GM21737 (cell line): Measurements from ENCODE around the gene TBC1D7.

Experiments used
- ATAC-seq: cut with Tn5 transposase; IDR thresholded peaks from one replicate; pipeline ENCODE4 v1.9.1; 2021; ENCODE audit warnings: mild to moderate bottlenecking, moderate library complexity; ENCODE audit not compliant: unreplicated experiment

The TBC1D7 gene

DNA sequence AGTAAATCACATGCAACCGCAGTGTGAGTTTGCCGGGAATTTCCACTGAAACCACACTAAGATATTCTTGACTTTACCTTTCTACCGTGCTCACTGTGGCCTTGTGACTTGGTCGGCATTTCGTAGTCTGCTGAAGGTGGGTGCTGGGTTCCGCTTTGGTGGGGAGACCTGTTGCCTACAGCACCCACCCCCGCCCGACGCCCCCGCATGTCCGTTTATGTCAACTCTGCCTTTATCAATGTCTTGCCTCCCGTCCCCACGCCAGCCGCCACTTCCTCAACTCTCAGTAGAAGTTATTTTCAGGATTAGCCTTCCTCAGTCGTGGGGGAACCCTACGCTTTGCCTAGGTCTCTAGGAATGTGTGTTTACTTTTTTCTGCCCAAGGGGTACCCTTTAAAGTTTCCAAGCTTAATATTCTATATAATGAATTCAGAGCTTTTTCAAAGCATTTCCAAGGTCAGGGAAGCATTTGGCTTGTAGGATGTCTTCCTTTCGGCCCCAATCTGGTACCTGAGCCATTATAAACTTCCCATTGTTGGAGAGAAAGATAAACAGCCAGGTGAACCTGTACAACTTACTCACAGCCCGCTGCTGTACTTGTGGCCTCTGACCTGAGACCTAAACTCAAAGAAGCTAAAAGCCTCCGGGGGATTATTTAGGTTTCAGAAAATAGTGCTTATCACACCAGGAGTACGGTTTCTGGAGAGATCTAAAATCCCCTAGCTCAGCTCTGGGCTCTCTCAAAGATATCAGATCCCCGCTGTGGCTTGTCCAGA is 54.2 kb downstream of the TBC1D7 start:
- ATAC-seq, result no peak

DNA sequence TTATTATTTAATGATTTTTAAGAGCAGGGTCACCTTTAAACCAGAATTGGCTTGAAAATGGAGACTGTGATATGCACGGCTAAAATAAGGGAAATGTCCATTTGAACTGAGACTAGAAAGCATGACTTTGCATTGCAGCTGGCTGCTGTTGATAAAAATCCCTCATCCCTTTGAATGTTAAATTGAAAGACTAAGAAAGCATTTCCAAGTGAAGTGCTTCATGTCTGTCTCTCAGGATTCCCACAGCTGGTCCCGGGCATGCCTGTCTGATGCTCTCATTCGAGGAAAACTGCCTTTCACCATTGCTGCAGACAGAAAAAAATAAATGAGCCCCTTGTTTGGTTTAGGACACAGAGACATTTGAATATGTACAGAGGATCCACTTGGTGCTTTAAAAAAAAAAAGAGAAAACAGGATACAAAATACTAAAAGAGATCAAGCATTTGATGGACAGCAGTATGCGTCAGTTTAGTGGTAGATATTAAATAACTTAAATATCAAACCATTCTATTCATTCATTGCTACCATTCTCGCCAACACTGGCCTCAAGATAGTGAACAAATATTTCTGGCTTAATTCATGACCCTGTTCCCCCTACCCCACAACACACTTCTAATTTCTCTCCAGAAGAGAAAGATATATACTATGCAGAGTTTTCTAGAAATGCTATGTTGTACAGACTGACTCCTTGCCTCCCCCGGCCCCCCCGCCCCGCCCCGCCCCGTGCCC is 55.0 kb downstream of the TBC1D7 start:
- ATAC-seq, result no peak

DNA sequence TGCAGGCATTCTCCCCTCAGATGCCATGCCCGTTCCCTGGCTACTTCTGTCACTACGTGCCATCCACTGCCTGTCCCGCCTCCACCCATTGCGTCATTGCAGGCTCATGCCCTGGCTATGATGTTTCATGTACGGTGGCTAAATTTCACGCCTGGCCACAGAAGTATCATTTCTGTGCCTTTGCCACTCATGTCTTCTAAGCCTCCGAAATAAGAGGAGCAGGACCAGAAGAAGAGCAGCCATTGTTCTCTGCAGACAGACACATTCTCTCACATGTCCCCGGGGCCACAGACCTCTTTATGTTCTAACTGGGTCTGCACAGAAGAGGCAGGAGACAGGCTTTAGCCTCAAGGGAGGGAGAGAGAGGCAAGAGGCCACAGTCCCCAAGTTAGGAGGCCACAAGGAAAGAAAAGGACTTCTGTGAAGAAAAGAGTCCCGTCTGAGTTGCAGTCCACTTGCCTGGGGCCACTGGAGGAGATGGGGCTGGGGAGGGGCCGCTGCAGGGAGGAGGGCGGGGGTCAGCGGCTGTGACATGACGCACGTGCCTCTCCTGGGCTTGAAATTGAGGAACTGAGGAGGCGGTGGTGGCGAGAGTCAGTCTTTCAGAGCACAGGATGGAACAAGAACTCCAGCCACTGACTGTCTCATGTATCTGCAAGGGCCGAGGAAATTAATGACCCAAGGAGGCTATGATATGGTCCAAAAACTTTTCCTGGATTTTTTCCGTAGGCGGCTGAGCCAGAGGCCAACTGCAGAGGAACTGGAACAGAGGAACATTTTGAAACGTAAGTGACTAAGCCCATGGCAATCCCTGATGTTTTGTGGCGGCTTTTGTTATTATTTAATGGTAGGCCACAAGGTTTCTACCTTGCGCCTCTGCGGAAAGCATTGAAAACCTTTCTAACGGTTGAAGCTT is 55.9 kb downstream of the TBC1D7 start:
- ATAC-seq, result peak; percentile 54

DNA sequence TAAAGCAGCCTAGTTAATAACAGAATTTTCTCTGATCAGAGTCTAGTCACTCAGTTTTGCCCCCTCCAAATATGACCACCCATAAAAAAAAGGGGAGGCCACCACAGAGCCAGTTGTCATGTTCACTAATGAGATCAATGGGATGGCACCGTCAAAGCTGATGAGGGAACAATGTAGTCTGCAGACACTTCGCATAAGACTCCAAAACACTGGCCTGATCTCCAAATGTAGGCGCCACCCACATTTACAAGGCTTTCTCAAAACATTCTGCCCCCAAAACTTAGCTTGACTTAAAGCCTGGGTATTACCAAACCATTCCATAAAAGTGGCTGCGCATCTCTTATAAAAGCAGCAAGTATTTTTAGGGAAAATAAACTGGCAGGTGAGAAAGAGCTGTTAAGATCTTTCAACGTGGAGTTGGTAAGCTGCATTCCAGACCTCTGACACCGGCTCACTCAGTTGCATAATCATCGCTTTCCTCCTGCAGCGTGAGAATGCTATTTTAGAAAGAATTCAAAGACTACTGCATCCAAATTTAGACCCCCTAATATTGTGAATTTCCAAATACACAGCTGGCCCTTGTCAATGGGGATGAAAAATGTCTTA is 59.3 kb downstream of the TBC1D7 start:
- no peak for ATAC-seq

DNA sequence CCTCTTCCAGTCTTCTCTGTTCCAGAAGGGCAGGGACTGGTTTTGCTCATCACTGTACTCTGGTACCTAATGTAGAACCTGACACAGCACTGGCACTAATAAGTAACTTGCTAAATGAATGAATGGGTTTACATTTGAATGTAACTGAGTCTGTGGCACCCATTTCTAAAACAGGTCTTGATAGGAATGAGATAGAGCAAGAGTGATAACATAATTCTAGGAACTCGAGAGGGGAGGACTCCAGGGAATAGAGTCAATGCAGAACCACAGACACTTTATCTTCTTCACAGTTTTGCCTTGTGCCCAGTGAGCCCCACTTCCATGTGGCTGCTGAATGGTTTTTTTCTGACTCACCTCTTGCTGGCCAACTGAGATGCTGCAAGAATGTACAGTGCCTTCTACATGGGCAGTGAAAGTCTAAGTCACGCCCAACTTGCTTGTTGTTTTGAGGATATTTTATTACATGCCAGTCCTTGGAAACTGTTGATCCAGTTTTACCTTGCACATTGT is 61.1 kb downstream of the TBC1D7 start:
- ATAC-seq, result no peak

DNA sequence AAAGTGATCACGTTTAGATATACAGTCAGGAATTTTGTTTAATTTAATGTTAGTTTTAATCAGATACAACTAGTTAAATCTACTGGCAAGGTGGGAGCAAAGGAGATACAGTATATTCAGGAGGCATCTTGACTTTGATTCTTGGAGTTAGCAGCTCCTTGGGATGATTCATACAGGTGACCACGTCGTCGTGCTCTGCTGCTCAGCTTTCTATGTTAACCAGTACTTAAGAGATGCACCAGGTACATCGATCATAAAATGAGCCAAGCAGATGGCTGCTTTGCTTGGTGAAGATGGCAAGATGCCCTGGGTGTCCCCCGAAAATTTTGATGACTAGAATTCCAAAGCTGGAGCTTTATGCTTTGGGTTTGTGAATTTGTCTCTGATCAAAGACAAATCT is 64.7 kb downstream of the TBC1D7 start:
- ATAC-seq, result no peak

DNA sequence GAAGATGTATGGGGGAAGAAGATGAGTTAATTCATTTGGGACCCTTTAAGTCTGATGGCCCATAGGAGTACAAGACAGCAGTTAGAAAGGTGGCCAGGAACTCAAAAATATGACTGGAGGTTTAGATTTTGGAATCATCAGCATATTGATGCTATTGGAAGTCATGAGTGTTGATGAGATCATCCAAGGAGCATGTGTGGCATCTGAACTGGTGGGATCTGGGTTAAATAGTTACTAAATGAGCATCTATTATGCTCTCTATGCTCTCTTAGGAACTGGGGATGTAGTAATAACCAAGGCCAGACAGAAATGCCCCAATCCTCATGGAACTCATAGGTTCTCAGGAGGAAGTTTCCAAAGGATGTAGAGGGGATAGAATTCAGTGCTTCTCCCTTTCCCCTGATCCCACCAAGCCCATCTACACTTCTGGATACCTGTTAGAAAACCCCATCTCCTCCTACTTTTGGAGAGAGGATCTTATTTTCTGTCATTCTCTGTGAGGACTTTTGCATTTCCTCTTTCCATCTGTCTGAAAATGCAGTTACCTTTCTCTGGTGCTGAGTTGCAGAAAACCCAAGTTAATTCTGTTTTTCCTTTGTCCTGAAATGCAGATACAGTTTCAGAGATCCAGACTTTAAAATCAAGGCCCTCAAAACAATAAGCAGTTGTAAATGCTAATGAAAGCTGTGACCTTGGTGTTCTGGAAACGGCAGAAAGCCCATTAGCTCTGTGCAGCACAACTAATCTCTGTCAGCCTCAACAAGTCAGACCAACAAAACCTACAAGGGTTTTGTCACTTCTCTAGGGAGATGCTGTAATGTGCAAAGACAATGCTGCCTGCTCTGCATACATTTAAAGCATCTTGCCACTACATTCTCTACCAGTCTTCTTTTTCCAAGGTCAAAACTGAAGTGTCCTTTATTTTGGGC is 65.8 kb downstream of the TBC1D7 start:
- ATAC-seq, result no peak

DNA sequence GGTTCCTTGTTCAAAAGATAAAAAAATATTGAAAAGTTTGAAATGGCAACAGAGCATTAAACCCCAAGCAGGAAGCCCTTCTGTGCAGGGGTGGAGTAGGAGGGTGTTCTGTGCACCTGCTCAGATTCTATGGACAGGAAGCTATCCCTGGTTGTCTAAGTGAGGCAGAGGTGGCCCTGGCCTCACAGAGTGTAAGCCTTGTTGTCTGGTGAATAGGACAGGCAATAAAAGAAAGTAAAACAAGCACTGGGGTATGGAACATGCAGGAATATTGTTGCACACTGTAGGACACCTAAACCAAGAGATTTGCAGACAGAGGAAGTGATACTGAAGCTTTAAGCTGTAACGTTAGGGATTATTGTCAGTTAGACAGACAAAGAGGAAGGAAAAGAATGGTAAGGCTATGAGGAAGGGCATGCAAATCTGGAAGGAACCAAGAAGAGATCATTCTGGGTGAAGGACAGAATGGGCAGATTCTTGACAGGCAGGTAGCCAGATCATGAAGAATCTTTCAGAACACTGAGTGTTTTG is 66.8 kb downstream of the TBC1D7 start:
- ATAC-seq, result peak; percentile 54

DNA sequence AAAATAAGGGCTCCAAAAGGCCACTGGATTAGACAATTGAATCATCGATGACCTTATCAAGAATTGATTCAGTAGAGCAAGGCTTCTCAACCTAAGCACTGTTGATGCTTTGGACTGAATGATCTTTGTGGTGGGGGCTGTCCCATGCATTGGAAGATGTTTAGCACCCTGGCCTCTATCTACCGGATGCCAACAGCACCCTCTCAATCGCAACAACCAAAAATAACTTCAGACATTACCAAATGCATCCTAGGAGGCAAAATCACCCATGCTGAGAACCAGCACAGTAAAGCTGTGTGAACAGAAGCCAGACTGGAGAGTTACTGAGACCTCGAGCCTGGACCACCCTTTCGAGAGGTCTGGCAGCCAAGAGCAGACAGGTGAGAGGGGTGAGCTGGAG is 67.5 kb downstream of the TBC1D7 start:
- ATAC-seq, result no peak

DNA sequence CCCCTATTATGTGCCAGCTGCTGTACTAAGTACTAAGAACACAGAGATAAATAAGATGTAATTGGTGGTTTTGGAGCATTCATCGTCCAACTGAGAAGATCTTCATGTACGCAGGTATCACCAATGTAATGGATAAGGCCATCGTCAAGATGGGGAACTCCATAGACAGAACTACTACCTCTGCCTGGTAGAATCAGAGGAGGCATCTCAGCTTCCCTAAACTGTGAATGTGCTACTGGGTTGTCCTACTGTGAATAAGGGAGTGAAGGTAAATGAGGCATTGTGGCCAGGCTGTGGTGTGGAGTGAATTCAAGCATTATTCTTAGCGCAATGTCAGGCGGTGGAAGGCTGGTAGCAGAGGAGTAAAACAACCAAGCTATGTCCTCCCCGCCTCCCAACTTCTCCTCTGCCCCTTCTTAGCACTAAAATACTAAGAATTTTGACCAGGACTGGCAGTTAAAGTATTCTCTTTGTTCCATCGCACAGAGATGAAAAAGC is 68.2 kb downstream of the TBC1D7 start:
- no peak for ATAC-seq

DNA sequence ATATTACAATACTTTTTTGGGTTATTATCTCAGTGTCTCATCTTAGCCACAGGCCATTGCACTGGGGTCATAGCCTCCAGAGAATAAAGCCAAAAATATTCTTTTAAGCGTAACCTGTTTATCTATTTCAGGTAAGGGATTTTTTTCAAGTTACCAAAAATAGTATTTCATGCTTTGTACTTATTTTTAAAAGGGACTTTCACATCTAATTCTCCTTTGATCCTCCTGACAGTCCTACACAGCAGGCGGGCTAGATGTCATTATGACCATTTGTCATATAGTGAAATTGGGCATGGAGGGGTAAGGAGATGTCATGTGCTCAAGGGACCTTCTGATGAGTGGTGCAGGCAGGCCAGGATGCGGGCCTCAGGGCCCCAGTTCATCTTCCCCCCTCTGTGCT is 68.9 kb downstream of the TBC1D7 start:
- ATAC-seq, result peak; percentile 35

DNA sequence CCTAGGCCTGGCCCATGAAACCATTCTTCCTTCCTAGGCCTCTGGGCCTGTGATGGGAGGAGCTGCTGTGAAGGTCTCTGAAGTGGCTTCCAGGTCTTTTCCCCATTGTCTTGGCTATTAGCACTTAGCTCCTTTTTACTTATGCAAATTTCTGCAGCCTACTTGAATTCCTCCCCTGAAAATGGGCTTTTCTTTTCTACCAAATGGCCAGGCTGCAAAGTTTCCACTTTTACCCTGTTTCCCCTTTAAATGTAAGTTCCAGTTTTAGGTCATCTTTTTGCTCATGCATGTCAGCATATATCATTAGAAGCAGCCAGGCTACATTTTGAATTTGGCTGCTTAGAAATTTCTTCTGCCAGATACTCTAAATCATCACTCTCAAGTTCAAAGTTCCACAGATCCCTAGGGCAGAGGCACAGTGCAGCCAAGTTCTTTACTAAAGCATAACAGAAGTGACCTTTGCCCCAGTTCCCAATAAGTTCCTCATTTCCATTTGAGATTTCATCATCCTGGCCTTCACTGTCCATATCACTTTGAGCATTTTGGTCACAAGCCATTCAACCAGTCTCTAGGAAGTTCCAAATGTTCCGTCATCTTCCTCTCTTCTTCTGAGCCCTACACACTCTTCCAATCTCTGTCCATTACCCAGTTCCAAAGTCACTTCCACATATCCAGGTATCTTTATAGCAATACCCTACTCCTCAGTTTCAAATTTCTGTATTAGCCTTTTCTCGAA is 71.9 kb downstream of the TBC1D7 start:
- ATAC-seq, result no peak
